ENCODE data around the gene DROSHA. TPM values are rescaled to one million over a fixed set of nuclear protein-coding genes. Genes with fewer than 3 reads are reported as not detected.

The DROSHA gene
- total RNA-seq, 1 experiment from 2014 or later = 106 TPM

- no peaks in the 10 kb centered on the region for H3K4me1 ChIP-seq (ENCODE audit: insufficient read depth, low read length)
- H2BK20ac ChIP-seq (ENCODE audit: low read depth, low read length, poor library complexity, severe bottlenecking) = no peak overlapping the region
- no peak overlapping the region for H2BK5ac ChIP-seq (ENCODE audit: insufficient read length, low read length)
- no peak overlapping the region for H3K4me3 Mint-ChIP-seq
- no peak for DNase-seq
- H4K91ac ChIP-seq (ENCODE audit: insufficient read length, low read depth, low read length) = no peak overlapping the region
- WGBS (ENCODE audit: extremely low coverage, insufficient read length, low lambda C conversion rate) = no CpG with 5 or more reads among the region's 2 CpGs
- H3K4me1 Mint-ChIP-seq = no peaks in the 10 kb centered on the region
- H2BK12ac ChIP-seq (ENCODE audit: insufficient read length, low read depth, low read length) = no peak overlapping the region
- H3K4me2 ChIP-seq (ENCODE audit: insufficient read depth, insufficient read length, low read length) = no peak overlapping the region
- H4K20me1 ChIP-seq (ENCODE audit: control insufficient read depth, insufficient read depth, insufficient read length) = no peaks in the 10 kb centered on the region
- H3K4ac ChIP-seq (ENCODE audit: low read depth, low read length) = no peak overlapping the region
- H3K14ac ChIP-seq (ENCODE audit: insufficient read depth, low read length) = no peak overlapping the region
- no peaks in the 10 kb centered on the region for H3K27me3 ChIP-seq (ENCODE audit: insufficient read depth, low read length)
- H2AK5ac ChIP-seq (ENCODE audit: insufficient read length, low read length) = no peak overlapping the region
- H3K79me1 ChIP-seq (ENCODE audit: insufficient read depth, low read depth, low read length, poor library complexity, severe bottlenecking) = no peaks in the 10 kb centered on the region
- no peak for TF ChIP-seq CTCF (conservative IDR thresholded peaks at IDR 0.05)
- no peak overlapping the region for H3T11ph ChIP-seq (ENCODE audit: low read length)
- no peaks in the 10 kb centered on the region for H3K9me3 Mint-ChIP-seq
- no peak overlapping the region for H4K8ac ChIP-seq (replicated peaks; ENCODE audit: insufficient read length, low read depth, low read length)
- no peak overlapping the region for H3K18ac ChIP-seq (ENCODE audit: insufficient read length, low read depth, low read length)
- no peak overlapping the region for H3K23ac ChIP-seq (ENCODE audit: insufficient read length, low read depth, low read length)
- no peak overlapping the region for H3K56ac ChIP-seq (ENCODE audit: insufficient read length, low read depth, low read length)
- H3K36me3 Mint-ChIP-seq (ENCODE audit: insufficient read depth in 1 of 3, low read depth in 3 of 3) = peaks cover 17 to 47% (median 19%) of the 10 kb centered on the region in 3 experiments
- H3K9ac ChIP-seq (ENCODE audit: extremely low read depth, insufficient read length, low read length) = no peak overlapping the region
- no peaks in the 10 kb centered on the region for H3K27me3 Mint-ChIP-seq (ENCODE audit: low read depth)
- H3K27ac ChIP-seq (ENCODE audit: insufficient read length, low read depth, low read length) = no peak overlapping the region
- no peak overlapping the region for H4K5ac ChIP-seq (ENCODE audit: insufficient read length, low read depth, low read length)
- no peak overlapping the region for H2BK120ac ChIP-seq (ENCODE audit: low read depth, low read length, poor library complexity, severe bottlenecking)
- no peaks in the 10 kb centered on the region for H3K23me2 ChIP-seq (ENCODE audit: insufficient read length, low read depth, low read length, poor library complexity, severe bottlenecking)
- no peak overlapping the region for H2AFZ ChIP-seq (ENCODE audit: low read length)
- H3K79me2 ChIP-seq (ENCODE audit: insufficient read depth, low read length) = no peaks in the 10 kb centered on the region
- no peak overlapping the region for H2BK15ac ChIP-seq (ENCODE audit: low read depth, low read length)
- H3K9me3 ChIP-seq (ENCODE audit: control insufficient read depth, low read depth, low read length) = no peaks in the 10 kb centered on the region
- H3K27ac Mint-ChIP-seq = no peak overlapping the region
Measured at GRCh38 chr5:31434898-31435297, 97.0 kb downstream of the DROSHA start.

Data from H9 (cell line).